GM12873 (cell line): ENCODE data around the gene BMPR1A.

ENCODE experiments used
- TF ChIP-seq, protein P1 (sequence below): IDR thresholded peaks from 2 replicates; pipeline ENCODE4 v1.5.1; 2012; ENCODE audit warnings: low read depth, mild to moderate bottlenecking, moderate library complexity, low read length, control low read depth; ENCODE audit not compliant: insufficient read depth; ENCODE audit errors: missing control alignments

BMPR1A gene

GRCh38 chr10:86957471-86958115, 201.2 kb downstream of the BMPR1A start, which contains the start of gene MMRN2:
Gene MMRN2, minus strand, starts transcription at chr10:86957615. Its CDS starts 74 bp downstream, at chr10:86957541.
- TF ChIP-seq, protein P1, sequence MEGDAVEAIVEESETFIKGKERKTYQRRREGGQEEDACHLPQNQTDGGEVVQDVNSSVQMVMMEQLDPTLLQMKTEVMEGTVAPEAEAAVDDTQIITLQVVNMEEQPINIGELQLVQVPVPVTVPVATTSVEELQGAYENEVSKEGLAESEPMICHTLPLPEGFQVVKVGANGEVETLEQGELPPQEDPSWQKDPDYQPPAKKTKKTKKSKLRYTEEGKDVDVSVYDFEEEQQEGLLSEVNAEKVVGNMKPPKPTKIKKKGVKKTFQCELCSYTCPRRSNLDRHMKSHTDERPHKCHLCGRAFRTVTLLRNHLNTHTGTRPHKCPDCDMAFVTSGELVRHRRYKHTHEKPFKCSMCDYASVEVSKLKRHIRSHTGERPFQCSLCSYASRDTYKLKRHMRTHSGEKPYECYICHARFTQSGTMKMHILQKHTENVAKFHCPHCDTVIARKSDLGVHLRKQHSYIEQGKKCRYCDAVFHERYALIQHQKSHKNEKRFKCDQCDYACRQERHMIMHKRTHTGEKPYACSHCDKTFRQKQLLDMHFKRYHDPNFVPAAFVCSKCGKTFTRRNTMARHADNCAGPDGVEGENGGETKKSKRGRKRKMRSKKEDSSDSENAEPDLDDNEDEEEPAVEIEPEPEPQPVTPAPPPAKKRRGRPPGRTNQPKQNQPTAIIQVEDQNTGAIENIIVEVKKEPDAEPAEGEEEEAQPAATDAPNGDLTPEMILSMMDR: no peak

DNA sequence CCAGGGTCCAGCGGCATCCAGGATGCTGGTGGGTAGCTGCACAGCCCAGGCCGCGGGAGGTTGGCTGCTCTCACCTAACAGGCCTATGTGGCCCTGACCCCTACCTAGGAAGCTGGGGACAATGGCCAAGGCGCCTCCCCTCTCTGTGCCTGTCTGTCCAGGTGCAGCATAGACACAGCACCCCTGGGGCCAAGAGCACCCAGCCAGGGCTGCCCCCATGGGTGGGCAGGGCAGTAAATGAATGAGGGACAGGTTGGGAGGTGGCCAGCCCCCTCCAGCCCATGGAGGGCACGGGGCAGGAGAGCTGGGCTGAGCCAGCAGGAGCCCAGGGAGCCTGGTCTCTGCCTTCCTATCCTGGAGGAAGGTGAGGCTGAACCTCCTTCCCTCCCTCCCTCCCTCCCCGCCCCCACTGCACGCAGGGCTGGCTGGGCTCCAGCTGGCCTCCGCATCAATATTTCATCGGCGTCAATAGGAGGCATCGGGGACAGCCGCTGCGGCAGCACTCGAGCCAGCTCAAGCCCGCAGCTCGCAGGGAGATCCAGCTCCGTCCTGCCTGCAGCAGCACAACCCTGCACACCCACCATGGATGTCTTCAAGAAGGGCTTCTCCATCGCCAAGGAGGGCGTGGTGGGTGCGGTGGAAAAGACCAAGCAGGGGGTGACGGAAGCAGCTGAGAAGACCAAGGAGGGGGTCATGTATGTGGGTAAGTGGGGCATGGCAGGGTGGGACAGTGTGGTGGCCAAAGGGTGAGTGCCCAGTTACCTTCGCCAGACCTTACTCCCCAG, 201.9 kb downstream of the BMPR1A start, which contains the start of gene SNCG:
Gene SNCG, plus strand, starts transcription at position 484 of the 785 bp plus-strand sequence. Its CDS starts 99 bp downstream, at position 583.
- TF ChIP-seq, protein P1: no peak

DNA sequence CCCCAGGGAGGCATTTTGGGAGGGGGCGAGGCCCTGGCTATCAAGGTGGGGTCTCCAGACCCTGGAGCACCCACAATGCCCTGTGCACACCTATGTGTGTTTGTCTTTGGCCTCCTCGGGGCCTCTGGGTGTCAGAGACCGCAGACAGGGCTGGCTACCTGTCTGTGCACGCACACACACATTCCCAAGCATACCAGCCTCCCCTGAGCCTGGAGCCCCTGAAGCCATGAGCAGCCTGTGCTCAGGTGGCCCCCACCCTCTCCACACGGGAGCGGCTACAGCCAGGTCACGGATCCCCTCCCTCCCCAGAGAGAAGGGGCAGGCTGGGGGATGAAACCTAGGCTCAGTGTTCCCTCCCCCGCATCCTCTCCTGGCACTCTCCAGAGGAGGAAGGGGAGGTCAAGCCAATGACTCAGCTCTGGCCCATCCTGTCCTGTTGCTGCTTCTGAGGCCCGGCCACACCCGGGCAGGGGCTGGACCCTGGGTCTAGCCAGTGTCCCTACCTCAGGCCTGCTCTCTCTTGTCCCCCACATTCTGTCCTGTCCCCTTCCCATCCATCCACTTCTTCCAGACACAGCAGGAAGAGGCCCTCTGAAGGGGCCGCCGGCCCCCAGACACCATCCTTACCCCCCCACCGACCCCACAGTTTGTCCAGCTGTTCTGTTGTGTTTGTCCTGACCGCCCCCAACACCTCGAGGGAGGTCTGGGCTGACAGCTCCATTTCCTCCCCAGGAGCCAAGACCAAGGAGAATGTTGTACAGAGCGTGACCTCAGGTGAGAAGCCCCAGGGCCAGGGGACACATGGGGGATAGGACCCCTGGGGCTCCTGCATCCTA, 202.7 kb downstream of the BMPR1A start:
- TF ChIP-seq, protein P1: no peak

DNA sequence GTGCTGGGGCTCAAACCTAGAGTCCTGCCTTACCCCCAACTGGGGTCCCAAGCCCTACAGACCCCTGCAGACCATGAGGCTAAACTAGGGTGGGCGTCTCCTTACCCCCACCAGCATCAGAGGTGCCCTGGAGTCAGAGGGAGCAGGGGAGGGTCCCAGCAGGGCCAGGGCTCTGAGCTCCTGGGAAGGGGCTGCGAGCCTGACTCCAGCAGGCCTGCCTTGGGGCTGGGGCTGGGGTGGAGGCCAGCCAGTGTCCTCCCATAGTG, 203.3 kb downstream of the BMPR1A start:
- TF ChIP-seq, protein P1: no peak

- TF ChIP-seq, protein P1: peak; percentile 100
Observed at GRCh38 chr10:86960003-86960862, 203.8 kb downstream of the BMPR1A start.

DNA sequence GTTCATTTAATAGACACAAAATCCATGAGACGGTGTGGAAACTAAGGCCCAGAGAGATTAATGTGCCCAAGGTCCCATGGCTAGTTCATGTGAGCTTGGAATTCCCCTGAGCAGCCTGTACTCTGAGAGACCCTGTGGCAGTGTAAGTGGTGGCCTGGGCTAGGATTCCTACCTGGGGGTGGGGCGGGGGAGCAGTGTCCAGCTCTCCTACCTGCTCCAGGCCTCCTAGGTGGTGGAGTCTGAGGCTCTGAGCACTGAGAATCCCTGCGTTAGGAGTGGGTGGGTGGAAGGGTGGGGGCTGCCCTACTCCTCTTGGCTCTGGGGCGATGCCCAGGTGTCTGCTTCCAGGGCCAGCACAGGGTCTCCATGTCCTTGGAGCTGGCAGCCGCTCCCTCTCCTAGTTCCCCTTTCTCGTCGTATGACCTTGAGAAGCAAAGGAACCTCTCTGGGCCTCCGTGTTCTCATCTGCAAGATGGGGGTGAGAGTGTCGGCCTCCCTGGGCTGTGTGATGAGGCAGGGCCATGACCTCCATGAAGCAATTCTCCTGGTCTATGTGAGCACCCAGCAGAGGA, 204.5 kb downstream of the BMPR1A start:
- TF ChIP-seq, protein P1: no peak
